Breast epithelium (tissue), 4 donors: Measurements from ENCODE around the gene SESN2. TPM values are rescaled to one million over a fixed set of nuclear protein-coding genes. Genes with fewer than 3 reads are reported as not detected.
"Not testable (repeated sequence)": the region's sequence is repeated elsewhere in the genome, so short reads cannot be mapped to it uniquely, and the experiment has no call there.

Experiments
- DNase-seq, 2 donors: peaks; one replicate each; pipeline ENCODE4 v3.0.0-alpha.2; 2019; ENCODE audit warnings: low spot score in 2 of 2
- H3K27ac ChIP-seq, 2 donors: fragments of 200-600 bp; sonication (generic) in 1 of 2; one replicate each; pipeline ENCODE4 v1.5.1; 2016 to 2019; ENCODE audit warnings: mild to moderate bottlenecking in 1 of 2
- H3K27me3 ChIP-seq, 2 donors: fragments of 200-600 bp; sonication (generic) in 1 of 2; one replicate each; pipeline versions ENCODE4 v1.5.1 to v1.6.0; 2017 to 2019; ENCODE audit warnings: control low read depth in 1 of 2, mild to moderate bottlenecking in 1 of 2
- H3K36me3 ChIP-seq: fragments of 200-600 bp; one replicate; pipeline ENCODE4 v1.5.1; 2019
- H3K4me1 ChIP-seq, 2 donors: fragments of 200-600 bp; sonication (generic); one replicate each; pipeline ENCODE4 v1.5.1; 2016 to 2019; ENCODE audit warnings: control low read depth in 1 of 2
- H3K4me3 ChIP-seq, 3 donors: fragments of 200-600 bp; sonication (generic); 1 replicate in 2 of 3; 2 replicates in 1 of 3; pipeline ENCODE4 v1.5.1; 2016 to 2019; ENCODE audit warnings: mild to moderate bottlenecking in 3 of 3, moderate library complexity in 2 of 3
- H3K9me3 ChIP-seq, 2 donors: fragments of 200-600 bp; sonication (generic) in 1 of 2; one replicate each; pipeline ENCODE4 v1.5.1; 2016 to 2019; ENCODE audit warnings: control low read depth in 1 of 2
- CTCF ChIP-seq, 3 donors: fragments of 450-650 bp; IDR thresholded peaks; one replicate each; pipeline ENCODE4 v1.5.1; 2016 to 2017; ENCODE audit warnings: antibody characterized with exemption in 3 of 3, mild to moderate bottlenecking in 3 of 3, moderate library complexity in 3 of 3
- POLR2A ChIP-seq: fragments of 450-650 bp; IDR thresholded peaks from one replicate; pipeline ENCODE4 v1.6.1; 2016; ENCODE audit warnings: antibody characterized with exemption, mild to moderate bottlenecking, moderate library complexity
- POLR2AphosphoS5 ChIP-seq, 3 donors: sonication (generic); formaldehyde crosslinking; IDR thresholded peaks; one replicate each; pipeline ENCODE4 v1.6.1; 2017; ENCODE audit warnings: antibody characterized with exemption in 3 of 3
- intact Hi-C: fragments of 100-400 bp; cut with DNase I; formaldehyde crosslinking; loops from one replicate; pipeline ENCODE4 v1.15.1; 2023; ENCODE audit warnings: low total_unique reads
- total RNA-seq, 3 donors: library from RNA; depleted of rRNA; stranded (reverse); fragments of >200 nt; gene quantifications; one replicate each; pipeline ENCODE4 v1.1.0, GENCODE V29; 2016

The SESN2 gene
- total RNA-seq, 3 donors from 2014 or later = 10.0 to 16.0 (median 12.5) TPM

GRCh38 chr1:28326984-28327383 is 67.7 kb downstream of the SESN2 start:
- Histone ChIP-seq H3K27ac (no peak overlapping the region), H3K36me3 (no peaks in the 10 kb centered on the region), H3K4me3 (no peak overlapping the region), H3K27me3 (no peaks in the 10 kb centered on the region), H3K9me3 (no peaks in the 10 kb centered on the region), H3K4me1 (no peaks in the 10 kb centered on the region)
- TF ChIP-seq CTCF (IDR thresholded peaks at IDR 0.05) (no peak), POLR2AphosphoS5 (IDR thresholded peaks at IDR 0.05) (no peak), POLR2A (no peak)
- intact Hi-C loops = no loop called here
- no peak for DNase-seq

DNA sequence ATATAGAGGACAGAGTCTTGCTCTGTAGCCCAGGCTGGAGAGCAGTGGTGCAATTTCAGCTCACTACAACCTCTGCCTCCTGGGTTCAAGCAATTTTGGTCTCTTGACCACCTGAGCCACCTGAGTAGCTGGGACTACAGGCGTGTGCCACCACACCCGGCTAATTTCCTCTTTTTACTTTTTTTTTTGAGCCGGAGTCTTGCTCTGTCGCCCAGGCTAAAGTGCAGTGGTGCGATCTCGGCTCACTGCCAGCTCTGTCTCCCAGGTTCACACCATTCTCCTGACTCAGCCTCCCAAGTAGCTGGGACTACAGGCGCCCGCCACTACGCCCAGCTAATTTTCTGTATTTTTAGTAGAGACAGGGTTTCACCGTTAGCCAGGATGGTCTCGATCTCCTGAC is 68.1 kb downstream of the SESN2 start:
- DNase-seq, intact Hi-C loops, H3K36me3 ChIP-seq, H3K9me3 ChIP-seq, H3K27me3 ChIP-seq, H3K4me3 ChIP-seq, H3K27ac ChIP-seq, H3K4me1 ChIP-seq: not testable (repeated sequence)

- TF ChIP-seq POLR2AphosphoS5 (IDR thresholded peaks at IDR 0.05) = no peak
- no peak for TF ChIP-seq POLR2A
- TF ChIP-seq CTCF (IDR thresholded peaks at IDR 0.05) = no peak
- no peaks in the 10 kb centered on the region for H3K4me1 ChIP-seq
- H3K27ac ChIP-seq = peak overlapping the region; percentile 90 to 91
- peak overlapping the region; percentile 58 to 74 (median 70) for H3K4me3 ChIP-seq
- no peaks in the 10 kb centered on the region for H3K27me3 ChIP-seq
- DNase-seq = no peak
- intact Hi-C loops = loop anchor here (2.0 kb wide), 1 partner anchor 55 kb away; no protein-coding TSS in a partner anchor
- H3K9me3 ChIP-seq = no peaks in the 10 kb centered on the region
- H3K36me3 ChIP-seq = no peaks in the 10 kb centered on the region
Measured at GRCh38 chr1:28328228-28328648, 68.9 kb downstream of the SESN2 start.

GRCh38 chr1:28329395-28330153 is 70.3 kb downstream of the SESN2 start:
- Histone ChIP-seq H3K27ac (peak overlapping the region; percentile 90 to 91), H3K4me1 (no peaks in the 10 kb centered on the region), H3K27me3 (no peaks in the 10 kb centered on the region), H3K36me3 (no peaks in the 10 kb centered on the region), H3K4me3 (peak overlapping the region; percentile 58 to 74 (median 70)), H3K9me3 (no peaks in the 10 kb centered on the region)
- intact Hi-C loops = loop anchor here (2.0 kb wide), 1 partner anchor 57 kb away; no protein-coding TSS in a partner anchor
- TF ChIP-seq POLR2A (no peak), POLR2AphosphoS5 (IDR thresholded peaks at IDR 0.05) (no peak), CTCF (IDR thresholded peaks at IDR 0.05) (peak in 1 of 3 donors; percentile 28)
- no peak for DNase-seq

Other genes with a start within 250 kb of the SESN2 start
- 10 to 100 TPM; 12.2 to 22.6 (median 18.1) TPM for gene EYA3, start 170.9 kb upstream of the SESN2 start, total RNA-seq
- gene PTAFR, start 82.8 kb upstream of the SESN2 start, total RNA-seq = 1 to 10 TPM; 5.6 to 8.3 (median 6.2) TPM
- gene DNAJC8, start 26.5 kb upstream of the SESN2 start, total RNA-seq = 10 to 100 TPM; 67.8 to 76.4 (median 75.4) TPM
- gene ATP5IF1, start 23.4 kb upstream of the SESN2 start, total RNA-seq = 100 to 1,000 TPM; 137 to 147 (median 138) TPM
- 10 to 100 TPM in 2 of 3 donors, 1 to 10 TPM in 1; 8.3 to 14.4 (median 12.6) TPM for gene MED18, start 69.5 kb downstream of the SESN2 start, total RNA-seq
- 10 to 100 TPM; 17.1 to 29.6 (median 25.9) TPM for gene PHACTR4, start 110.2 kb downstream of the SESN2 start, total RNA-seq
- gene RCC1, start 246.5 kb downstream of the SESN2 start, total RNA-seq = 10 to 100 TPM; 15.7 to 44.9 (median 40.1) TPM